A673 (cell line): Measurements from ENCODE around the gene LRP1-AS.
A peak's percentile ranks its signal among the peaks of the same experiment; 100 is the strongest.

ENCODE experiments used
- CTCF ChIP-seq: fragments of 300-800, 200-600 bp; sonication (generic); conservative IDR thresholded peaks from 2 replicates; pipeline ENCODE4 v1.5.1; 2017; ENCODE audit warnings: low read depth, mild to moderate bottlenecking, antibody characterized with exemption, low read length, moderate library complexity, mixed read lengths
- EZH2 ChIP-seq: fragments of 200-600 bp; sonication (generic); IDR thresholded peaks from 2 replicates; pipeline ENCODE4 v1.6.1; 2017; ENCODE audit warnings: borderline replicate concordance, low read depth, mild to moderate bottlenecking, mixed read lengths, antibody characterized with exemption, low read length; ENCODE audit not compliant: poor library complexity, severe bottlenecking

- peak; percentile 91 for TF ChIP-seq CTCF
- TF ChIP-seq EZH2: no peak
These were observed 35.6 kb upstream of the LRP1-AS start for GRCh38 chr12:57182918-57183575.
